OCI-LY7 (cell line): ENCODE measurements around the gene LILRA2. TPM values are rescaled to one million over a fixed set of nuclear protein-coding genes. Genes with fewer than 3 reads are reported as not detected.

Experiments
- BruUV-seq: library from RNA; stranded (reverse); fragments of 400-500 nt; replicated peaks from 2 replicates; lab custom pipeline; 2021; lab: Mats Ljungman, UMichigan
- CTCF ChIA-PET: fragments of 300-600 bp; sonication (Branson Sonifier 250); formaldehyde crosslinking; loops from one replicate; lab custom pipeline; 2022; ENCODE audit warnings: antibody characterized with exemption; ENCODE audit not compliant: unreplicated experiment; lab: Charles Lee
- POLR2A ChIA-PET: fragments of 300-600 bp; sonication (Branson Sonifier 250); formaldehyde crosslinking; loops from one replicate; lab custom pipeline; 2022; ENCODE audit warnings: antibody characterized with exemption; lab: Charles Lee
- DNase-seq: peaks from one replicate; pipeline ENCODE4 v3.0.0-alpha.2; 2015; ENCODE audit warnings: low spot score
- H2AFZ ChIP-seq: fragments of 200-600 bp; sonication (generic), shearing (Covaris generic); 2 replicates; pipeline ENCODE4 v1.6.1; 2014; ENCODE audit warnings: mild to moderate bottlenecking, antibody characterized with exemption, low read length, moderate library complexity
- H3K27ac ChIP-seq: fragments of 200-600 bp; sonication (generic); 2 replicates; pipeline ENCODE4 v1.5.1; 2014; ENCODE audit warnings: mixed run types, low read depth, mild to moderate bottlenecking, moderate library complexity, low read length, inconsistent platforms; ENCODE audit not compliant: poor library complexity, severe bottlenecking
- H3K36me3 ChIP-seq: fragments of 200-600 bp; sonication (generic); 2 replicates; pipeline ENCODE4 v1.6.1; 2014; ENCODE audit warnings: mild to moderate bottlenecking, antibody characterized with exemption, low read length, moderate library complexity, mixed read lengths; ENCODE audit not compliant: insufficient read depth
- H3K4me1 ChIP-seq: fragments of 200-600 bp; sonication (generic); 2 replicates; pipeline ENCODE4 v1.5.1; 2014; ENCODE audit warnings: mild to moderate bottlenecking, low read length; ENCODE audit not compliant: insufficient read depth, poor library complexity, severe bottlenecking
- H3K4me2 ChIP-seq: fragments of 200-600 bp; sonication (generic); 2 replicates; pipeline ENCODE4 v1.6.1; 2014; ENCODE audit warnings: mild to moderate bottlenecking, low read length
- H3K4me3 ChIP-seq: fragments of 200-600 bp; sonication (generic); 2 replicates; pipeline ENCODE4 v1.5.1; 2014; ENCODE audit warnings: mild to moderate bottlenecking, low read depth, low read length; ENCODE audit not compliant: poor library complexity, severe bottlenecking
- H3K79me2 ChIP-seq: fragments of 200-600 bp; sonication (generic); 2 replicates; pipeline ENCODE4 v1.6.1; 2016; ENCODE audit warnings: low read depth, mild to moderate bottlenecking, low read length, moderate library complexity, mixed read lengths; ENCODE audit not compliant: insufficient read depth
- H3K9me2 ChIP-seq: fragments of 200-600 bp; sonication (generic); 2 replicates; pipeline ENCODE4 v1.6.1; 2016; ENCODE audit warnings: mild to moderate bottlenecking, low read length, mixed read lengths; ENCODE audit not compliant: insufficient read depth
- H3K9me3 ChIP-seq: fragments of 200-600 bp; sonication (generic); 2 replicates; pipeline ENCODE4 v1.6.1; 2014; ENCODE audit warnings: mild to moderate bottlenecking, mixed run types, low read length, mixed read lengths
- H4K20me1 ChIP-seq: fragments of 200-600 bp; sonication (generic); 2 replicates; pipeline ENCODE4 v1.6.1; 2014; ENCODE audit warnings: mild to moderate bottlenecking, antibody characterized with exemption, low read length, moderate library complexity, mixed read lengths; ENCODE audit not compliant: insufficient read depth
- CTCF ChIP-seq: fragments of 200-600 bp; sonication (generic); conservative IDR thresholded peaks from 2 replicates; pipeline ENCODE4 v1.5.1; 2014; ENCODE audit warnings: mild to moderate bottlenecking, antibody characterized with exemption, low read length, moderate library complexity, mixed read lengths
- EZH2phosphoT487 ChIP-seq: fragments of 200-600 bp; sonication (generic); IDR thresholded peaks from 2 replicates; pipeline ENCODE4 v1.6.1; 2018; ENCODE audit warnings: low read depth, borderline replicate concordance, mild to moderate bottlenecking, mixed run types, antibody characterized with exemption, low read length, moderate library complexity, mixed read lengths
- intact Hi-C: fragments of 100-400 bp; cut with micrococcal nuclease; formaldehyde crosslinking; loops from one replicate; pipeline ENCODE4 v1.10.0; 2022; ENCODE audit not compliant: unreplicated experiment
- total RNA-seq, 2 experiments: library from RNA; depleted of rRNA in 1 of 2; stranded (reverse); fragments of >200 nt in 1 of 2; shearing (Covaris generic) in 1 of 2; gene quantifications; 2 replicates each; pipeline ENCODE4 v1.2.3, GENCODE V29; 2014 to 2022

LILRA2 gene
- total RNA-seq, 2 experiments from 2014 or later = 0.38 to 5.5 TPM

GRCh38 chr19:54612428-54612827 lies 38.8 kb downstream of the LILRA2 start:
- no peak overlapping the region for H3K27ac ChIP-seq
- no TSS peak for BruUV-seq

GRCh38 chr19:54614726-54615125 lies 41.1 kb downstream of the LILRA2 start:
- CTCF ChIA-PET = no interaction called here
- intact Hi-C loops = loop anchor here (1.0 kb wide), 1 partner anchor 41 kb away; the partner anchor contains the start of gene LILRA2
- Histone ChIP-seq H4K20me1 (no peaks in the 10 kb centered on the region), H3K36me3 (no peaks in the 10 kb centered on the region), H3K4me3 (no peak overlapping the region), H3K4me2 (no peak overlapping the region), H3K4me1 (no peaks in the 10 kb centered on the region), H3K9me3 (0 out of 2 replicates have a peak, but pooled peaks cover 4% of the 10 kb centered on the region), H2AFZ (no peak overlapping the region), H3K79me2 (no peaks in the 10 kb centered on the region), H3K27ac (no peak overlapping the region), H3K9me2 (no peaks in the 10 kb centered on the region)
- POLR2A ChIA-PET = no interaction called here
- BruUV-seq = no TSS peak
- no peak for DNase-seq
- no peak for TF ChIP-seq EZH2phosphoT487
- no peak for TF ChIP-seq CTCF

More at GRCh38 chr19:54612428-54612827, 38.8 kb downstream of the LILRA2 start:
- Histone ChIP-seq H3K4me1 (no peaks in the 10 kb centered on the region), H3K36me3 (no peaks in the 10 kb centered on the region), H3K9me2 (no peaks in the 10 kb centered on the region), H3K4me3 (no peak overlapping the region), H3K4me2 (no peak overlapping the region), H2AFZ (no peak overlapping the region), H4K20me1 (no peaks in the 10 kb centered on the region), H3K79me2 (no peaks in the 10 kb centered on the region), H3K9me3 (0 out of 2 replicates have a peak, but pooled peaks cover 4% of the 10 kb centered on the region)
- intact Hi-C loops = no loop called here
- no peak for DNase-seq
- TF ChIP-seq EZH2phosphoT487 = no peak
- TF ChIP-seq CTCF = no peak
- ChIA-PET CTCF (no interaction called here), POLR2A (no interaction called here)

GRCh38 chr19:54616057-54616456 lies 42.5 kb downstream of the LILRA2 start:
- POLR2A ChIA-PET = no interaction called here
- CTCF ChIA-PET = no interaction called here
- Histone ChIP-seq H2AFZ (no peak overlapping the region), H3K79me2 (no peaks in the 10 kb centered on the region), H3K9me2 (no peaks in the 10 kb centered on the region), H3K27ac (no peak overlapping the region), H3K36me3 (no peaks in the 10 kb centered on the region), H3K9me3 (0 out of 2 replicates have a peak, but pooled peaks cover 4% of the 10 kb centered on the region), H3K4me1 (no peaks in the 10 kb centered on the region), H3K4me2 (no peak overlapping the region), H4K20me1 (no peaks in the 10 kb centered on the region), H3K4me3 (no peak overlapping the region)
- no peak for DNase-seq
- no TSS peak for BruUV-seq
- intact Hi-C loops = no loop called here
- TF ChIP-seq CTCF (no peak), EZH2phosphoT487 (no peak)
